Gastrocnemius medialis (tissue), 4 donors: ENCODE data around the gene PLD1.

Experiments used
- CTCF ChIP-seq, 5 experiments: fragments of 450-650 bp in 3 of 5; fragments of 200-600 bp in 2 of 5; sonication (generic) in 2 of 5; IDR thresholded peaks in 4 of 5; conservative IDR thresholded peaks in 1 of 5; 1 replicate in 4 of 5; 2 replicates in 1 of 5; pipeline ENCODE4 v1.5.1; 2016 to 2019; ENCODE audit warnings: antibody characterized with exemption in 5 of 5, mild to moderate bottlenecking in 3 of 5, moderate library complexity in 3 of 5
- POLR2A ChIP-seq, 2 donors: fragments of 450-650 bp; IDR thresholded peaks; one replicate each; pipeline ENCODE4 v1.6.1; 2017; ENCODE audit warnings: antibody characterized with exemption in 2 of 2, mild to moderate bottlenecking in 2 of 2, moderate library complexity in 2 of 2

DNA sequence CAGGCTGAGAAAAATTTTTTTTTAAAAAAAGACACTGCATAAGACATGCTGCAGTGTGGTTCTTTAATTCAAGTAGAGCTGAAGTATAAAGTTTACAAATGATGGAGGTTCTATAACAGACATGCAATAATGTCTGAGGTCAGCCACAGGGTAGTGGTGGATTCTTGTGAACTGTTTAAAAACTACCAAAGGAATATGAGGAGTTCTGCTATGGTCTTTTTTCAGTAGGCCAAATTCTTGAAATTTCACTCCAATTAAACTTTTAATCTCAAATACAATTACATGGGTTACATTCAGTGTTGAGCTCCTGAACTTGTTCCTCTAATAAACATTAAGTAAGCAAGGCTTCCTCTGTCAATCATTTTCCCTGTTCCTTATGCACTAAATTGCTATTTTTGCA, 122.7 kb downstream of the PLD1 start:
- TF ChIP-seq CTCF (IDR thresholded peaks at IDR 0.05 in 4 of 5, conservative IDR thresholded peaks at IDR 0.05 in 1 of 5): no peak
- TF ChIP-seq POLR2A (IDR thresholded peaks at IDR 0.05): no peak
